Measurements from ENCODE around the gene N4BP2L1. TPM values are rescaled to one million over a fixed set of nuclear protein-coding genes. Genes with fewer than 3 reads are reported as not detected.
A peak's percentile ranks its signal among the peaks of the same experiment; 100 is the strongest.

The N4BP2L1 gene
- total RNA-seq, 1 donor from 2014 or later = 2.0 TPM

DNA sequence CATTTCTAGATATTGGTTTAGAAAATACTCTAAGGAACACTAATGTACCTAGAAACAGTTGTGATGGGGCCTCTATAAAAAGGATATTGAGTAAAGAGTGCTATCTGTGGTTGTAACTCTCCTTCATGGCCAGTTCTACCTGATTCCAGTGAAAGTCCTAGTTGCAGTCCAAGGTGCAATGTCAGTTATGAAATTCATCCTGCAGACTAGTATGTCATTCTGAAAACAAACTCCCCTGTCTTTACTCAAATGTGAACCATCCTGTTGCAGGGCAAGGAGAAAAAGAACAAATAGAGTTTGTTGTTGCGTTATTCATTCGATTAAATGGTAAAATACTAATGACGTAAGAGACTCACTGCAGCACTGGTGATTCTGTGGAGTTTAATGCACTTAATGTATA, 18.3 kb upstream of the N4BP2L1 start:
- Mint-ChIP-seq H3K4me3 (no peak overlapping the region), H3K27ac (ENCODE audit: unreplicated experiment) (no peak overlapping the region), H3K9me3 (no peaks in the 10 kb centered on the region), H3K36me3 (ENCODE audit: low read depth) (peaks cover 4% of the 10 kb centered on the region), H3K4me1 (no peaks in the 10 kb centered on the region), H3K27me3 (ENCODE audit: low read depth) (no peaks in the 10 kb centered on the region)
- TF ChIP-seq, protein P1, sequence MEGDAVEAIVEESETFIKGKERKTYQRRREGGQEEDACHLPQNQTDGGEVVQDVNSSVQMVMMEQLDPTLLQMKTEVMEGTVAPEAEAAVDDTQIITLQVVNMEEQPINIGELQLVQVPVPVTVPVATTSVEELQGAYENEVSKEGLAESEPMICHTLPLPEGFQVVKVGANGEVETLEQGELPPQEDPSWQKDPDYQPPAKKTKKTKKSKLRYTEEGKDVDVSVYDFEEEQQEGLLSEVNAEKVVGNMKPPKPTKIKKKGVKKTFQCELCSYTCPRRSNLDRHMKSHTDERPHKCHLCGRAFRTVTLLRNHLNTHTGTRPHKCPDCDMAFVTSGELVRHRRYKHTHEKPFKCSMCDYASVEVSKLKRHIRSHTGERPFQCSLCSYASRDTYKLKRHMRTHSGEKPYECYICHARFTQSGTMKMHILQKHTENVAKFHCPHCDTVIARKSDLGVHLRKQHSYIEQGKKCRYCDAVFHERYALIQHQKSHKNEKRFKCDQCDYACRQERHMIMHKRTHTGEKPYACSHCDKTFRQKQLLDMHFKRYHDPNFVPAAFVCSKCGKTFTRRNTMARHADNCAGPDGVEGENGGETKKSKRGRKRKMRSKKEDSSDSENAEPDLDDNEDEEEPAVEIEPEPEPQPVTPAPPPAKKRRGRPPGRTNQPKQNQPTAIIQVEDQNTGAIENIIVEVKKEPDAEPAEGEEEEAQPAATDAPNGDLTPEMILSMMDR (conservative IDR thresholded peaks at IDR 0.05) = no peak
- no peak for DNase-seq (ENCODE audit: low read depth, low spot score)

DNA sequence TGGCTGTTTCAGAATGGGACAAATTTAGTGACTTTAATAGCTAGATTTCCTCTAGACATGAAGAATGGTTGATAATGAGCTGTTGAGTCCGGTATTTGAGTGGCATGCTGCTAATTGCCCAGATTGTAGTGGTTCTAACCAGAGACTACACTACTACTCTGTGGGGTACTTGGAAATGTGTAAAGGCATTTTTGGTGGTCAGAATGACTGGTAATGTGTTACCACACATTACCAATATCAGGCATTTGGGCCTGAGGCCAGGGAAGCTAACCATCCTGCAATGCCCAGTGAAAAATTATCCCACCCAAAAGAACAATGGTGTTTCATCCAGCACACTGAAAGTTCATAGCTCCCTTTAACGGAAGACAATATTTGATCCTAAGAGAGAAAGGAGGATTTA, 17.5 kb upstream of the N4BP2L1 start:
- Mint-ChIP-seq H3K4me1 (no peaks in the 10 kb centered on the region), H3K36me3 (ENCODE audit: low read depth) (peaks cover 4% of the 10 kb centered on the region), H3K27me3 (ENCODE audit: low read depth) (no peaks in the 10 kb centered on the region), H3K27ac (ENCODE audit: unreplicated experiment) (no peak overlapping the region), H3K4me3 (no peak overlapping the region), H3K9me3 (no peaks in the 10 kb centered on the region)
- no peak for DNase-seq (ENCODE audit: low read depth, low spot score)
- TF ChIP-seq, protein P1 (conservative IDR thresholded peaks at IDR 0.05) = no peak

DNA sequence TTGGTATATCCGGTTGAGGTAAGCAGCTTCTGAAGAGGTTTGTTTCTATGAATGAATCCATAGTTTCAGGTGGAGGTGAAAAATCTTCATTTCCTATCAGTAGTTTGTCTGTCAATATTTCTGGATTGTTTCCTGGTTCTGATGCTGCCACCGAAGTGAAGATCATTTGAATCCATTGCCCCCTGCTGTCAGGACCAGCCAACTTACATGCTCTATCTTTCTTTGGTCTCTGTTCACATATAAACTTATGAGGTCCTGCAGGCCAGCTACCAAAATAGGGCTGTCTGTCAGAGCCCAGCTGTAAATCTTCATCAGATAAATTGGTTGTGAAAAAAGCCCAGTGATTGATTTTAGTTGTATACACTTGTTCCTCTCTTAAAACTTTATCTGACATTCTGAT, 15.2 kb upstream of the N4BP2L1 start:
- peaks cover 7% of the 10 kb centered on the region for H3K36me3 Mint-ChIP-seq (ENCODE audit: low read depth)
- H3K27ac Mint-ChIP-seq (ENCODE audit: unreplicated experiment) = no peak overlapping the region
- no peaks in the 10 kb centered on the region for H3K4me1 Mint-ChIP-seq
- no peak overlapping the region for H3K4me3 Mint-ChIP-seq
- no peak for DNase-seq (ENCODE audit: low read depth, low spot score)
- no peaks in the 10 kb centered on the region for H3K9me3 Mint-ChIP-seq
- H3K27me3 Mint-ChIP-seq (ENCODE audit: low read depth) = no peaks in the 10 kb centered on the region
- TF ChIP-seq, protein P1 (conservative IDR thresholded peaks at IDR 0.05) = peak; percentile 42

DNA sequence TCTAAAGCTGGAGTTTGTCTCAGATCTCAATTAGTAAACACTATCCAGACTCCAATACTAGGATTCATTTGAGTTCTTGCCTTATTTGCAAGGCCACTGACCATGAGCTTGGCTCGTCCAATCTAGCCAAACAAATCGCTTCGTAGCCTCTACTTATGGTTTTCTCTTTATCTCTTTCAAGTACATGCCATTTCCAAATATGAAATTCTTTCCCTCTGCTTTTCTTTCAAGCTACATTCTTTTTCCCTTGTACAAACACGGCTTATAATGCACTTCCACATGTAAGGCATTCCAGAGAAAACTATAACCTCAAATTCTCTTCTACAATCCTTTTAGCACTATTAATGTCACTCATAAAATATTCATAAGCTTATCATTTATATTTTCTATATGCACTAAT, 10.9 kb upstream of the N4BP2L1 start:
- Mint-ChIP-seq H3K36me3 (ENCODE audit: low read depth) (peaks cover 7% of the 10 kb centered on the region), H3K27ac (ENCODE audit: unreplicated experiment) (no peak overlapping the region), H3K27me3 (ENCODE audit: low read depth) (no peaks in the 10 kb centered on the region), H3K4me3 (no peak overlapping the region), H3K9me3 (no peaks in the 10 kb centered on the region), H3K4me1 (no peaks in the 10 kb centered on the region)
- DNase-seq (ENCODE audit: low read depth, low spot score) = no peak
- TF ChIP-seq, protein P1 (conservative IDR thresholded peaks at IDR 0.05) = no peak

DNA sequence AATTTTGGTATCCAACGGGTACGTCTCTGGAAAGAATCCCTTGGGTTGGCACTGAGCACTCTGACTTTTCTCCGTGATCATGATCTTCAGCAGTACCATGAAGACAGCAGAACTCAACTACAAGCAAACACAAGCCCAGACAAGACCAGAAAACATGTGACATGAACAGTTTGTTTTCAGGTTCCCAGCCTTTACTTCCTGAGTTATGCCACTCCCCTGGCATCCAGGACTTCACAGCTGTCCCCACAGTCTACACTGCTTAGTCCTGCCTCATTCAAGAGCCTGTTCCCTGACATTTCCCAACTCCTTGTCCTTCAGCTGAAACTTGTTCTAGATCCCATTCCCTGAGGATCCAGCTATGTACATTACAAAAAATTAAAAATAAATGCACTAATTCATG, 4.9 kb upstream of the N4BP2L1 start:
- H3K4me3 Mint-ChIP-seq = no peak overlapping the region
- peaks cover 3% of the 10 kb centered on the region for H3K27me3 Mint-ChIP-seq (ENCODE audit: low read depth)
- TF ChIP-seq, protein P1 (conservative IDR thresholded peaks at IDR 0.05) = no peak
- H3K4me1 Mint-ChIP-seq = peaks cover 7% of the 10 kb centered on the region
- no peak for DNase-seq (ENCODE audit: low read depth, low spot score)
- no peaks in the 10 kb centered on the region for H3K9me3 Mint-ChIP-seq
- H3K36me3 Mint-ChIP-seq (ENCODE audit: low read depth) = no peaks in the 10 kb centered on the region
- H3K27ac Mint-ChIP-seq (ENCODE audit: unreplicated experiment) = no peak overlapping the region

DNA sequence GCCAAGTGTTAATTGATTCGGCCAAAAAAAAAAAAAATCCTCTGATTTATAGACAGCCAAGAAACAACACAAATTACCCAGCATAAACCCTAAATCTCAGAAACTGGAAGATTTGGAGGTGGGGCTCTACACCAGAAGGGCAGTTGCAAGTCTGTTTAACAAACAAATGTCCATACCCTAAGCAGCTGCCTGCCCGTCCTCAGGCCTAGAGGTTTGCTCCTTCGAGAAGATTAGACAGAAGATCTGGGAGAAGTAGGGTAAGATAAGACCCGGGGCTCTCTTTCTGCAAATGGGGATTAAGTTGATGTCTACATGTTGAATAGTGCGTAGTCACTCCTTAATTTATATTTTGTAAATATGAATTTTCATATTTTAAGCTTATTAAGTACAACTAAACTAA, 3.4 kb upstream of the N4BP2L1 start:
- peaks cover 11% of the 10 kb centered on the region for H3K4me1 Mint-ChIP-seq
- peaks cover 9% of the 10 kb centered on the region for H3K27me3 Mint-ChIP-seq (ENCODE audit: low read depth)
- no peaks in the 10 kb centered on the region for H3K36me3 Mint-ChIP-seq (ENCODE audit: low read depth)
- H3K4me3 Mint-ChIP-seq = no peak overlapping the region
- no peak for DNase-seq (ENCODE audit: low read depth, low spot score)
- no peaks in the 10 kb centered on the region for H3K9me3 Mint-ChIP-seq
- H3K27ac Mint-ChIP-seq (ENCODE audit: unreplicated experiment) = no peak overlapping the region
- TF ChIP-seq, protein P1 (conservative IDR thresholded peaks at IDR 0.05) = no peak

Data from neural crest cell (in vitro differentiated cells).